Thyroid gland (tissue), 4 donors: Measurements from ENCODE around the gene DNAAF8. TPM values are rescaled to one million over a fixed set of nuclear protein-coding genes. Genes with fewer than 3 reads are reported as not detected.
A peak's percentile ranks its signal among the peaks of the same experiment; 100 is the strongest.

Experiments used
- DNase-seq, 2 donors: peaks; one replicate each; pipeline ENCODE4 v3.0.0-alpha.2; 2019
- H3K27ac ChIP-seq, 3 donors: fragments of 200-600 bp; sonication (generic); 1 replicate in 2 of 3; 2 replicates in 1 of 3; pipeline ENCODE4 v1.5.1; 2016 to 2019; ENCODE audit warnings: mild to moderate bottlenecking in 1 of 3, moderate library complexity in 1 of 3
- H3K27me3 ChIP-seq: fragments of 200-600 bp; sonication (generic); one replicate; pipeline ENCODE4 v1.5.1; 2019
- H3K36me3 ChIP-seq, 2 donors: fragments of 200-600 bp; sonication (generic); one replicate each; pipeline ENCODE4 v1.5.1; 2016 to 2019
- H3K4me1 ChIP-seq, 2 donors: fragments of 200-600 bp; sonication (generic); one replicate each; pipeline ENCODE4 v1.5.1; 2017 to 2019
- H3K4me3 ChIP-seq, 3 donors: fragments of 200-600 bp; sonication (generic); replicated peaks in 1 of 3; 1 replicate in 2 of 3; 2 replicates in 1 of 3; pipeline ENCODE4 v1.5.1; 2016; ENCODE audit warnings: mild to moderate bottlenecking in 1 of 3
- H3K9me3 ChIP-seq: fragments of 200-600 bp; sonication (generic); one replicate; pipeline ENCODE4 v1.5.1; 2017
- CTCF ChIP-seq, 6 experiments: fragments of 200-600 bp in 3 of 6; fragments of 450-650 bp in 3 of 6; sonication (generic) in 3 of 6; IDR thresholded peaks; one replicate each; pipeline ENCODE4 v1.5.1; 2016 to 2019; ENCODE audit warnings: antibody characterized with exemption in 6 of 6, mild to moderate bottlenecking in 2 of 6, inconsistent platforms in 1 of 6, moderate library complexity in 1 of 6
- POLR2A ChIP-seq, 2 donors: fragments of 450-650 bp; IDR thresholded peaks; one replicate each; pipeline ENCODE4 v1.6.1; 2017; ENCODE audit warnings: antibody characterized with exemption in 2 of 2, mild to moderate bottlenecking in 2 of 2, moderate library complexity in 1 of 2
- WGBS, 2 donors: methylation state at CpG; one replicate each; pipeline ENCODE4 v1.1.5; 2017; 5-methylcytosine and 5-hydroxymethylcytosine counted together
- intact Hi-C: fragments of 100-400 bp; cut with DNase I; formaldehyde crosslinking; loops from one replicate; pipeline ENCODE4 v1.15.1; 2023
- total RNA-seq, 4 donors: library from RNA; depleted of rRNA; stranded (reverse); fragments of >200 nt; gene quantifications; one replicate each; pipeline ENCODE4 v1.2.3, GENCODE V29; 2016

The DNAAF8 gene
- total RNA-seq = 1 to 10 TPM in 3 of 4 donors, under 1 TPM in 1; 0.25 to 4.1 (median 2.8) TPM

- Histone ChIP-seq H3K27ac (peak within 1 kb of the TSS in 2 of 3 donors; percentile 28 to 61), H3K4me3 (peak within 1 kb of the TSS; percentile 77 to 90 (median 86)), H3K4me1 (peaks cover 0 to 9% of the 10 kb centered on the region in 2 donors), H3K9me3 (no peaks in the 10 kb centered on the region), H3K36me3 (peaks cover 0 to 6% of the 10 kb centered on the region in 2 donors), H3K27me3 (no peaks in the 10 kb centered on the region)
- intact Hi-C loops = loop anchor here (5.0 to 10.0 kb wide), 2 partner anchors 37 to 221 kb away; partner anchors contain the start of gene SEC14L5
- TF ChIP-seq POLR2A (IDR thresholded peaks at IDR 0.05) = peak in 1 of 2 donors; percentile 64
- no peak for TF ChIP-seq CTCF (IDR thresholded peaks at IDR 0.05)
- peak; percentile 98 for DNase-seq
- WGBS, 2 donors = 0 to 1% methylated on average over 16 to 42 of the region's 70 CpGs
Measured at GRCh38 chr16:4734063-4734729, at the start of gene DNAAF8, which contains the start of gene ANKS3. TSS of gene DNAAF8 (plus strand) at chr16:4734537. CDS start at chr16:4736515, 1,978 bp downstream. TSS of gene ANKS3 (minus strand) at chr16:4734271. CDS start at chr16:4730149, 4,122 bp downstream.

DNA sequence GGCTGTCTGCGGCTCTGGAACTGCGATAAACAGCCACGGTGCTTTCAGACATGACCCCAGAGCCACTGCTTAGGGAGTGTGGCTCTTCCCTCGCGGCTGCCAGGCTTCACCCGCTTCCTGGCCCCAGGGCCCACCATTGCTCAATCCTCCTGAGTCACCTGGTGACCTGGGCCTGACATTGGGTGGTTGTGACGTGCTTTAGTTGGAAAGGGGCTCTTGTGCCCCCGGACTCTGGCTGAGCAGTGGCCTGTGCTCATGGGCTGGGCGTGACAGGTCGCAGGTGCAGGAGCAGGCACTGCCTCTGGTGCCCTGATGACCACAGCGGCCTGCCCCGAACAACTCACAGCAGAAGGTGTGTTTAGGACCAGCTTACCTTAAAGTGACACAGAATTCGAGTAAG, 49.6 kb upstream of the DNAAF8 start:
- no peaks in the 10 kb centered on the region for H3K4me1 ChIP-seq
- TF ChIP-seq CTCF (IDR thresholded peaks at IDR 0.05) (no peak), POLR2A (IDR thresholded peaks at IDR 0.05) (no peak)
- peaks cover 39 to 41% of the 10 kb centered on the region in 2 donors for H3K36me3 ChIP-seq
- intact Hi-C loops = no loop called here
- no peak overlapping the region for H3K27ac ChIP-seq
- H3K9me3 ChIP-seq = no peaks in the 10 kb centered on the region
- 90 to 96% methylated on average over 12 to 13 of the region's 13 CpGs for WGBS, 2 donors
- H3K27me3 ChIP-seq = no peaks in the 10 kb centered on the region
- H3K4me3 ChIP-seq = no peak overlapping the region
- no peak for DNase-seq

GRCh38 chr16:4685292-4685691, 49.0 kb upstream of the DNAAF8 start:
- peaks cover 39 to 41% of the 10 kb centered on the region in 2 donors for H3K36me3 ChIP-seq

DNA sequence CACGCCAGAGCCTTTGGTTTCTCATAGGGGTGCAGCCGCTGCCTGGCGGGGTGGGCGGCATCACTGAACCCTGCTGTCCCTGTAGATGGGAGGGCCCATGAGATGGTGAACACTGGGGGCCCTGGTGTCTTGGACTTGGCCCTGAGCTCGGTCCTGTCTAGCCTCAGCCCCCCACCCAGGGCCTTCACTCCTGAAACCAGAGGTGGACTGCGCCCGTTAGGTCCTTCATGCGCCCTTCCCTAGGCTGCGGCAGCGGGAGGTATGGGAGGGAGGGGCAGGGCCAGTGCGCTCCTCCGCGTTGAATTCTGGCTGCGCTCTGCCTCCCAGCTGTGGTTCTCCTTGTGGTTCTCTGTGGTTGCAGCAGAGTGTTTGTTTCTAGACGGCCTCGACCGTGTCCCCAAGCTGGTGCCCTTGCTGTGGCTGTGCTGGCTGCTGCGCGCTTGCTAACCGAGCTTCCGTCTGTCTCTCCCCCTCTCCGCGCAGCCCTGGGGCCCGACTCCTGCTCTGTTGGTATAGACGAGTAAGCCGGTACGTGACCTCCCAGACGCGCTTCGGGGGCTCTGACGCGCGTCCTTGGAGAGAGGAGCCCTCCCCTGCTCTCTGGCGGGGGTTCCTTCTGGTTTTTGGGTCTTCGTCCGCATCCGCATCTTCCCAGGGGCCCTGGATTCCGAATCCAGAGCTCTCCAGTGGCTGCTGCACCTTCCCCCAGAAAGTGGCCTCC, 48.4 kb upstream of the DNAAF8 start:
- WGBS, 2 donors = 95 to 98% methylated on average over 31 of the region's 38 CpGs
- H3K4me1 ChIP-seq = no peaks in the 10 kb centered on the region
- no peak overlapping the region for H3K27ac ChIP-seq
- no peaks in the 10 kb centered on the region for H3K9me3 ChIP-seq
- H3K36me3 ChIP-seq = peaks cover 39 to 41% of the 10 kb centered on the region in 2 donors
- no peak overlapping the region for H3K4me3 ChIP-seq
- H3K27me3 ChIP-seq = no peaks in the 10 kb centered on the region
- no peak for DNase-seq
- TF ChIP-seq CTCF (IDR thresholded peaks at IDR 0.05) = no peak
- TF ChIP-seq POLR2A (IDR thresholded peaks at IDR 0.05) = no peak
- intact Hi-C loops = no loop called here

More at GRCh38 chr16:4685292-4685691, 49.0 kb upstream of the DNAAF8 start:
- Histone ChIP-seq H3K27ac (no peak overlapping the region), H3K4me3 (no peak overlapping the region), H3K9me3 (no peaks in the 10 kb centered on the region), H3K27me3 (no peaks in the 10 kb centered on the region), H3K4me1 (no peaks in the 10 kb centered on the region)
- intact Hi-C loops = no loop called here
- TF ChIP-seq CTCF (IDR thresholded peaks at IDR 0.05) = no peak
- no peak for TF ChIP-seq POLR2A (IDR thresholded peaks at IDR 0.05)
- WGBS, 2 donors = 79 to 93% methylated on average over 4 to 12 of the region's 13 CpGs
- no peak for DNase-seq
